Uterus (tissue), 4 donors: Measurements from ENCODE around the gene GGTLC2. TPM values are rescaled to one million over a fixed set of nuclear protein-coding genes. Genes with fewer than 3 reads are reported as not detected.
"Not testable (repeated sequence)": the region's sequence is repeated elsewhere in the genome, so short reads cannot be mapped to it uniquely, and the experiment has no call there.

Experiments
- DNase-seq, 2 donors: peaks; one replicate each; pipeline ENCODE4 v3.0.0-alpha.2; 2019 to 2020
- H3K27ac ChIP-seq, 2 donors: fragments of 200-600 bp; sonication (generic); 1 replicate in 1 of 2; 2 replicates in 1 of 2; pipeline ENCODE4 v1.5.1; 2016 to 2018
- H3K27me3 ChIP-seq, 2 donors: fragments of 200-600 bp; sonication (generic); one replicate each; pipeline ENCODE4 v1.5.1; 2018 to 2019; ENCODE audit warnings: control low read depth in 1 of 2
- H3K36me3 ChIP-seq, 2 donors: fragments of 200-600 bp; sonication (generic); one replicate each; pipeline ENCODE4 v1.5.1; 2019; ENCODE audit warnings: control low read depth in 1 of 2
- H3K4me1 ChIP-seq, 2 donors: fragments of 200-600 bp; sonication (generic); one replicate each; pipeline ENCODE4 v1.5.1; 2018 to 2019; ENCODE audit warnings: control low read depth in 1 of 2
- H3K4me3 ChIP-seq, 2 donors: fragments of 200-600 bp; sonication (generic); 1 replicate in 1 of 2; 2 replicates in 1 of 2; pipeline ENCODE4 v1.5.1; 2018 to 2019; ENCODE audit warnings: mild to moderate bottlenecking in 1 of 2
- H3K9me3 ChIP-seq, 2 donors: fragments of 200-600 bp; sonication (generic); one replicate each; pipeline ENCODE4 v1.5.1; 2019; ENCODE audit warnings: control low read depth in 1 of 2
- CTCF ChIP-seq, 4 experiments: fragments of 200-600 bp in 2 of 4; fragments of 450-650 bp in 2 of 4; sonication (generic) in 2 of 4; IDR thresholded peaks; one replicate each; pipeline ENCODE4 v1.5.1; 2016 to 2019; ENCODE audit warnings: antibody characterized with exemption in 4 of 4, mild to moderate bottlenecking in 2 of 4, moderate library complexity in 1 of 4
- POLR2A ChIP-seq, 2 donors: fragments of 450-650 bp; IDR thresholded peaks; one replicate each; pipeline ENCODE4 v1.6.1; 2016; ENCODE audit warnings: antibody characterized with exemption in 2 of 2, mild to moderate bottlenecking in 1 of 2, moderate library complexity in 1 of 2
- intact Hi-C: fragments of 100-400 bp; cut with DNase I; formaldehyde crosslinking; loops from one replicate; pipeline ENCODE4 v1.15.1; 2023; ENCODE audit warnings: low total_unique reads
- total RNA-seq, 4 donors: library from RNA; depleted of rRNA in 3 of 4; stranded (reverse); fragments of >200 nt in 3 of 4; gene quantifications; one replicate each; pipeline versions ENCODE4 v1.1.0 to v1.2.4, GENCODE V29; 2014 to 2023
- donor health status: DM: yes; HTN: yes; CAD: no.

Gene GGTLC2
- total RNA-seq, 4 donors from 2014 or later = not detected

GRCh38 chr22:22603470-22603947 is 40.9 kb upstream of the GGTLC2 start:
- Histone ChIP-seq H3K9me3 (no peaks in the 10 kb centered on the region), H3K36me3 (no peaks in the 10 kb centered on the region), H3K27ac (no peak overlapping the region), H3K4me3 (no peak overlapping the region), H3K4me1 (no peaks in the 10 kb centered on the region), H3K27me3 (no peaks in the 10 kb centered on the region)
- TF ChIP-seq POLR2A (IDR thresholded peaks at IDR 0.05) (no peak), CTCF (IDR thresholded peaks at IDR 0.05) (no peak)
- intact Hi-C loops = no loop called here
- DNase-seq = no peak

GRCh38 chr22:22604326-22605073 is 39.9 kb upstream of the GGTLC2 start:
- Histone ChIP-seq H3K27ac (no peak overlapping the region), H3K4me1 (no peaks in the 10 kb centered on the region), H3K4me3 (no peak overlapping the region), H3K36me3 (no peaks in the 10 kb centered on the region), H3K9me3 (no peaks in the 10 kb centered on the region), H3K27me3 (no peaks in the 10 kb centered on the region)
- TF ChIP-seq POLR2A (IDR thresholded peaks at IDR 0.05) (no peak), CTCF (IDR thresholded peaks at IDR 0.05) (no peak)
- DNase-seq = no peak
- intact Hi-C loops = no loop called here

GRCh38 chr22:22605074-22605404 is 39.4 kb upstream of the GGTLC2 start:
- Histone ChIP-seq H3K27ac (no peak overlapping the region), H3K36me3 (no peaks in the 10 kb centered on the region), H3K4me3 (no peak overlapping the region), H3K4me1 (no peaks in the 10 kb centered on the region), H3K9me3 (no peaks in the 10 kb centered on the region), H3K27me3 (no peaks in the 10 kb centered on the region)
- no peak for DNase-seq
- intact Hi-C loops = no loop called here
- TF ChIP-seq CTCF (IDR thresholded peaks at IDR 0.05) (no peak), POLR2A (IDR thresholded peaks at IDR 0.05) (no peak)

GRCh38 chr22:22608022-22608421 is 36.4 kb upstream of the GGTLC2 start:
- H3K4me3 ChIP-seq, H3K36me3 ChIP-seq, H3K27ac ChIP-seq, DNase-seq, intact Hi-C loops, H3K4me1 ChIP-seq, H3K27me3 ChIP-seq, H3K9me3 ChIP-seq: not testable (repeated sequence)

- Histone ChIP-seq H3K4me3 (no peak overlapping the region), H3K36me3 (no peaks in the 10 kb centered on the region), H3K27me3 (no peaks in the 10 kb centered on the region), H3K9me3 (no peaks in the 10 kb centered on the region), H3K4me1 (no peaks in the 10 kb centered on the region), H3K27ac (no peak overlapping the region)
- DNase-seq = no peak
- TF ChIP-seq CTCF (IDR thresholded peaks at IDR 0.05) = no peak
- no peak for TF ChIP-seq POLR2A (IDR thresholded peaks at IDR 0.05)
- intact Hi-C loops = no loop called here
These were observed 35.1 kb upstream of the GGTLC2 start for GRCh38 chr22:22609291-22609690.

- no peaks in the 10 kb centered on the region for H3K9me3 ChIP-seq
- intact Hi-C loops = no loop called here
- H3K4me1 ChIP-seq = no peaks in the 10 kb centered on the region
- no peaks in the 10 kb centered on the region for H3K27me3 ChIP-seq
- H3K27ac ChIP-seq = no peak overlapping the region
- no peaks in the 10 kb centered on the region for H3K36me3 ChIP-seq
- no peak overlapping the region for H3K4me3 ChIP-seq
- no peak for TF ChIP-seq CTCF (IDR thresholded peaks at IDR 0.05)
- no peak for TF ChIP-seq POLR2A (IDR thresholded peaks at IDR 0.05)
- DNase-seq = no peak
These were observed 31.9 kb upstream of the GGTLC2 start for GRCh38 chr22:22612516-22612915.
